Cerebellar cortex (tissue), 1 donor: ENCODE measurements around the gene KRTAP19-7.

Experiments
- DNase-seq: peaks from one replicate; pipeline ENCODE4 v3.0.0-alpha.2; 2015; ENCODE audit warnings: low spot score

Gene KRTAP19-7, protein sequence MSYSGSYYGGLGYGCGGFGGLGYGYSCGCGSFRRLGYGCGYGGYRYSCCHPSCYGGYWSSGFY

DNA sequence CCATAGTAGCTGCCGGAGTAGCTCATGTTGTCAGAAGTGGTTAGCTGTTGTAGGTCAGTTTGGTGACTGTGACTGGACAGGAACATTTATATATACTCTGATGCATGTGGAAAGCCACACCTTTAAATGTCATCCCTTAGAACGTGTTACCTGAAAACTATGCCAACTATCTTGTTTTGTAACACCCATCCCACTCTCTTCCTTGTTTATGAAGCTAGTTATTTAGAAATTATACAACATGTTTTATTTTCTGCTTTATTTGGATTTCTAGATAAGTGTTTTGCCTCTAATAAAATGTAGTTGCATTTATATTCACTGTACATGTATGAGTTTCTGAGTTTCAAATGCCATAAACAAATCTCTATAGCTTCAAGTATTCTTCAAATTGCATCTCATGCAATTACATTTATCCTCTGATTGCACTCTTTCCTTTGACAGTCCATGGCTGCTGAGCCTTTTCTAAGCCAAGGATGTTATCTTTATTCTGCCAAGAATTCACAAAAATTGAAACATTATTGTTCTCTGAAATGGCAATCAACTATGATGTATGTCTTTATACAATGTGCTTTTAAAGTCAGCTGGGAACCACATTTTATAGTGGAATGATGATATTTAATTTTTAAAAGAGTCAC is at the start of gene KRTAP19-7:
Gene KRTAP19-7 (minus strand): TSS at position 51 of the 632 bp plus-strand sequence. CDS start 25 bp downstream, at position 26.
- no peak for DNase-seq

GRCh38 chr21:30605968-30606367 is 44.9 kb upstream of the KRTAP19-7 start:
- no peak for DNase-seq

DNA sequence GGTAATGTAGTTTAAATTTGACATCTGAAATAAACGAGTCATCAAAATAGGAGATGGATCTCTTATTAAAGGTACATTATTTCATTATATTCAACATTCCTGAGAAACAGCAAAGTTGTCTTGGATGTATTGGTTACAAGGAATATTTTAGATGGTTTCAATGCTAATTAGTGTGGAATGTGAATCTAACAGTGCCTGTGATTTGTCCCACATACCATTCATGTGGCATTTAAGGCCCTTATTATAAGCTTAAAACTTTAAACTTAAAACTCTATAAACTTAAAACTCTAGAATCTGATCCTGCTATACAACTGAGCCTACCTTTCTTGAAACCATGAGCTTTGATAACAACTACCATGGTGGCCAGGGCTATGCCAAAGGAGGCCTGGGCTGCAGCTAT is 39.7 kb upstream of the KRTAP19-7 start, which contains the start of gene KRTAP22-1:
Gene KRTAP22-1 (plus strand): TSS at position 301 of the 400 bp plus-strand sequence.
- no peak for DNase-seq

- no peak for DNase-seq
Measured at GRCh38 chr21:30598802-30599201, 37.7 kb upstream of the KRTAP19-7 start, which contains the start of gene KRTAP6-2. KRTAP6-2 (minus strand) TSS chr21:30598902; CDS start chr21:30598874, 28 bp downstream.

DNA sequence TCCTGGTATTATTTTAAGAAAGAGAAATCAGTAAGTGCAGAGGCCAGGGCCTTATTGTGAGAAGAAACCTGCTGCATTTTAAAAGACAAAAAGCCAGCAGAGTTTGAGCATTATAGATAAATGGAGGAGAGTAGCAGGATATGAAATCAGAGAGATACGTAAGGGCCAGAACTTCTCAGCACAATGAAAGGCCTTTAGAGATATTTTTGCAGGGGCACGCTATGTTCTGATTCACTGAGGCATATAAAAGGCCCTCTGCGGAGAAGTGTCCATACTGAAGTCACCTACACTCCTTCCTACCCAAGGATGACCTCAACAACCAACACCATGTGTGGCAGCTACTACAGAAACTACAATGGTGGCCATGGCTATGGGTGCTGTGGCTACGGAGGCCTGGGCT is 31.0 kb upstream of the KRTAP19-7 start, which contains the start of gene KRTAP6-3:
Gene KRTAP6-3 (plus strand): TSS at position 301 of the 400 bp plus-strand sequence. CDS start 6 bp downstream, at position 307.
- no peak for DNase-seq

GRCh38 chr21:30590297-30590696 is 29.2 kb upstream of the KRTAP19-7 start, which contains the start of gene KRTAP22-2:
KRTAP22-2 (minus strand) TSS chr21:30590397.
- no peak for DNase-seq

GRCh38 chr21:30582870-30583269 is 21.8 kb upstream of the KRTAP19-7 start:
- DNase-seq = no peak

DNA sequence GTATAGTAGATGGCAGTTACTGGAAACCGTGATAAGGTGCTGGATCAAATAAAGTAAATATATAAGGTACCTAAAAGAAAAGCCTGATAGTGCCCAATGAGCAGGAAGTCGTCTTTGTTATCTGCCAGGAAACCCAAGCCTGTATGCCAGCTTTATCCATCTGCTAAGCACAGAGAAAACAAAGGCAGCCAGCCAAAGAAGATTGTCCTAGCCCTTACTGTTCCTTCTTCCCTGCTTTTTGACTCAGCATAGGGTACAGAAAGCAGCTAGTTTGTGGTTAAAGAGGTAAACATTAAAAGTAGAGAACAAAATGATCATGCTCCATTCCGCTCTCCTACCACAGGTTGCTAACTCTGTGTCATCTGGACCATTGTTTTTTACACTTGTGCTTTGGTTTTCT is 19.0 kb upstream of the KRTAP19-7 start:
- peak; percentile 92 for DNase-seq

- peak; percentile 87 for DNase-seq
Measured at GRCh38 chr21:30579346-30579745, 18.2 kb upstream of the KRTAP19-7 start.

- DNase-seq = no peak
Measured at GRCh38 chr21:30577766-30578165, 16.7 kb upstream of the KRTAP19-7 start.

GRCh38 chr21:30567617-30568016 is 6.5 kb upstream of the KRTAP19-7 start:
- DNase-seq = no peak

GRCh38 chr21:30563630-30564029 is 2.5 kb upstream of the KRTAP19-7 start:
- no peak for DNase-seq

DNA sequence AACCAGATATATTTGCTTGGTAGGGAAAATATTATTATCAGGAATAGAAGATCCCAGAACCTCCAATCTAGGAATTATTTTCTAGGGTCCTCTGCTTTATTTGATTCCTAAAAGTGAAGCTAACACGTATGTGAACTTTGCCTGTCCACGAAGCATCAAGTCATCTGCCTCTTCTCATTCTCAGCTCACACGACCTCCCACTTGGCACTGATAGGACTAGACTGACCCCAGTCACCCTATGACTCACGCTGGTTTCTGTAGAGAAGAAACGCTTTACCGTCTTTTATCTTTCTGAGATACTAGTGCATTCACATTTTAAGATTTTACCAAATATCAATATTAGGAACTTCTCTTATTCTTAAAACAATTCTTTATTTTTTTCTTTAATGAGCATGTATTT is 2.0 kb upstream of the KRTAP19-7 start:
- no peak for DNase-seq

DNA sequence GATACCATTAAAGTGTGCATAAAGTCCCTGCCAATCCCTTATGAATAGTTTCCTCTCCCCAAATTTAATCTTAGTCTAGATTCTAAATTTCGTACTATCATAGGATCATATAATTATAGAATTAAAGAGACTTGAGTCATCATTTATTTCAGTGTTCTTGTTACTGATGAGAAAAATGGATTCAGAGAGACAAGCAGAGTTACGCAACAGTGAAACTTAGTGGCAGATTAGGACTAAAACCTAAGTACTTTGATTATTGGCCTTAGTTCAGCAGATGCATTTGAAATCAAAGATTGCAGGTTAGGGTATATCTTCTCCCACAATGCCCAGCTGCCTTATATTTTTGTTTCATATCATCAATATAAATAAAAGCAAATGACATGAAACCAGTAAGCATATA is 843 bp upstream of the KRTAP19-7 start:
- no peak for DNase-seq

DNA sequence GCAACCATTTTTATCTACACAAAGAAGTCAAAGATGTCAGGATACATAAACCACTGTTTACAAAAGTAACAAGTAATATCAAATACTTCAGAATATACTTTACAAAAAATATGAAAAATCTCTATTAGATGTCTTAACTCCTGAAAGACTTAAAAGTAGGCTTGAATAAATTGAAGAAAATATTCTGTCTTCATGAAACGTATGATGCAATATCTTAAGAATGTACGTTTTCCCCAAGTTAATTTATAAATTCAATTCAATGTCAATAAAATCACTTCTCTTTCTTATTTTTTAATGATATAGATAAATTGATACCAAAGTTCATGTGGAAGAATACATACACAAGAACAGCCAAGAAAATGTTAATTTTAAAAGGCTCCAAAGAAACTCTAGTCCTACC is 6.0 kb downstream of the KRTAP19-7 start:
- no peak for DNase-seq

- no peak for DNase-seq
Measured at GRCh38 chr21:30552782-30553181, 8.3 kb downstream of the KRTAP19-7 start.

GRCh38 chr21:30541764-30542163 is 19.4 kb downstream of the KRTAP19-7 start, which contains the start of gene KRTAP19-6:
KRTAP19-6 (minus strand) TSS chr21:30541864; CDS start chr21:30541833, 31 bp downstream.
- no peak for DNase-seq

- DNase-seq = no peak
Measured at GRCh38 chr21:30518876-30519275, 42.2 kb downstream of the KRTAP19-7 start.

- no peak for DNase-seq
Measured at GRCh38 chr21:30515681-30516080, 45.4 kb downstream of the KRTAP19-7 start.
